HepG2 (cell line): ENCODE measurements around the gene LYRM4. TPM values are rescaled to one million over a fixed set of nuclear protein-coding genes. Genes with fewer than 3 reads are reported as not detected.

Experiments used
- AGO1 ChIP-seq: fragments of 200-400 bp; formaldehyde crosslinking; IDR thresholded peaks from 2 replicates; pipeline ENCODE4 v1.6.1; 2017; ENCODE audit warnings: mild to moderate bottlenecking, low read depth, low read length, moderate library complexity; ENCODE audit not compliant: poor library complexity, severe bottlenecking
- ARHGAP35 ChIP-seq: sonication (generic); formaldehyde crosslinking; IDR thresholded peaks from 2 replicates; pipeline ENCODE4 v1.9.0; 2022; ENCODE audit warnings: mild to moderate bottlenecking, inconsistent platforms, moderate library complexity, missing genetic modification reagents, borderline replicate concordance
- ARID2 ChIP-seq: sonication (generic); formaldehyde crosslinking; IDR thresholded peaks from 2 replicates; pipeline ENCODE4 v1.8.1; 2022; ENCODE audit warnings: mild to moderate bottlenecking, missing genetic modification reagents, borderline replicate concordance
- CC2D1A ChIP-seq: sonication (generic); formaldehyde crosslinking; IDR thresholded peaks from 2 replicates; pipeline ENCODE4 v1.8.1; 2023; ENCODE audit warnings: mild to moderate bottlenecking, missing genetic modification reagents
- HIVEP1 ChIP-seq: sonication (generic); formaldehyde crosslinking; IDR thresholded peaks from 2 replicates; pipeline ENCODE4 v1.4.0; 2020; ENCODE audit warnings: mild to moderate bottlenecking, missing genetic modification reagents
- HNRNPL ChIP-seq: fragments of 200-400 bp; formaldehyde crosslinking; IDR thresholded peaks from 2 replicates; pipeline ENCODE4 v1.6.1; 2017; ENCODE audit warnings: mild to moderate bottlenecking, low read depth, low read length
- HOXA7 ChIP-seq: sonication (generic); formaldehyde crosslinking; IDR thresholded peaks from 2 replicates; pipeline ENCODE4 v1.8.1; 2022; ENCODE audit warnings: mild to moderate bottlenecking, missing genetic modification reagents, moderate library complexity
- NFATC3 ChIP-seq: sonication (generic); formaldehyde crosslinking; IDR thresholded peaks from 2 replicates; pipeline ENCODE4 v1.5.1; 2020; ENCODE audit warnings: mild to moderate bottlenecking, missing genetic modification reagents
- NFKBIZ ChIP-seq: IDR thresholded peaks from 2 replicates; pipeline ENCODE4 v1.6.1; 2018; ENCODE audit warnings: missing genetic modification reagents, missing compliant biosample characterization
- PAX8 ChIP-seq: sonication (generic); formaldehyde crosslinking; IDR thresholded peaks from 2 replicates; pipeline ENCODE4 v1.8.0; 2022; ENCODE audit warnings: mild to moderate bottlenecking, missing genetic modification reagents, borderline replicate concordance
- TGIF2 ChIP-seq: IDR thresholded peaks from 2 replicates; pipeline ENCODE4 v1.6.1; 2016; ENCODE audit warnings: control low read depth, missing compliant biosample characterization
- ZBTB1 ChIP-seq: sonication (generic); formaldehyde crosslinking; IDR thresholded peaks from 2 replicates; pipeline ENCODE4 v1.4.0; 2020; ENCODE audit warnings: missing genetic modification reagents, borderline replicate concordance
- ZNF317 ChIP-seq: sonication (generic); formaldehyde crosslinking; IDR thresholded peaks from 2 replicates; pipeline ENCODE4 v1.5.0; 2020; ENCODE audit warnings: mild to moderate bottlenecking, missing genetic modification reagents
- ZNF543 ChIP-seq: sonication (generic); formaldehyde crosslinking; IDR thresholded peaks from 2 replicates; pipeline ENCODE4 v1.4.0; 2020; ENCODE audit warnings: mild to moderate bottlenecking, missing genetic modification reagents
- ZNF746 ChIP-seq: sonication (generic); formaldehyde crosslinking; IDR thresholded peaks from 2 replicates; pipeline ENCODE4 v1.8.0; 2022; ENCODE audit warnings: mild to moderate bottlenecking, missing genetic modification reagents
- ZSCAN22 ChIP-seq: sonication (generic); formaldehyde crosslinking; IDR thresholded peaks from 2 replicates; pipeline ENCODE4 v1.4.0; 2020; ENCODE audit warnings: mild to moderate bottlenecking, missing genetic modification reagents
- polyA plus RNA-seq, 8 experiments: library from polyadenylated mRNA; depleted of rRNA in 3 of 8; stranded (reverse) in 7 of 8; unstranded in 1 of 8; fragments of >200 nt; fragmentation: Illumina TruSeq in 4 of 8; extraction: Trizol in 4 of 8; gene quantifications; 2 replicates each; pipeline versions ENCODE4 v1.2.1 to v1.2.3, GENCODE V29; 2011 to 2016; ENCODE audit warnings: low read depth in 4 of 8, missing spikeins in 1 of 8, mixed read lengths in 1 of 8; ENCODE audit not compliant: insufficient read depth in 1 of 8
- total RNA-seq, 5 experiments: library from RNA; depleted of rRNA; stranded (reverse); fragments of >200 nt; fragmentation: Illumina TruSeq; extraction: Trizol; gene quantifications; 2 replicates each; pipeline ENCODE4 v1.2.3, GENCODE V29; 2016; ENCODE audit warnings: low read depth in 1 of 5
- TF ChIP-seq, protein P1 (sequence below): sonication (generic); formaldehyde crosslinking; IDR thresholded peaks from 2 replicates; pipeline ENCODE4 v1.8.0; 2022; ENCODE audit warnings: mild to moderate bottlenecking, missing genetic modification reagents
- TF ChIP-seq, protein P2 (sequence below): sonication (generic); formaldehyde crosslinking; conservative IDR thresholded peaks from 2 replicates; pipeline ENCODE4 v1.5.0; 2020; ENCODE audit warnings: missing genetic modification reagents
- TF ChIP-seq, protein P3 (sequence below): sonication (generic); formaldehyde crosslinking; IDR thresholded peaks from 2 replicates; pipeline ENCODE4 v1.4.0; 2020; ENCODE audit warnings: missing genetic modification reagents, mild to moderate bottlenecking, borderline replicate concordance
- TF ChIP-seq, protein P4 (sequence below): conservative IDR thresholded peaks from 2 replicates; pipeline ENCODE4 v1.6.1; 2018; ENCODE audit warnings: missing genetic modification reagents

LYRM4 gene
- total and polyA plus RNA-seq, 2 of the 13 experiments (the other 11 are each of a cell fraction or from before 2014, with no cell fraction given) = 64.6 to 67.5 TPM

DNA sequence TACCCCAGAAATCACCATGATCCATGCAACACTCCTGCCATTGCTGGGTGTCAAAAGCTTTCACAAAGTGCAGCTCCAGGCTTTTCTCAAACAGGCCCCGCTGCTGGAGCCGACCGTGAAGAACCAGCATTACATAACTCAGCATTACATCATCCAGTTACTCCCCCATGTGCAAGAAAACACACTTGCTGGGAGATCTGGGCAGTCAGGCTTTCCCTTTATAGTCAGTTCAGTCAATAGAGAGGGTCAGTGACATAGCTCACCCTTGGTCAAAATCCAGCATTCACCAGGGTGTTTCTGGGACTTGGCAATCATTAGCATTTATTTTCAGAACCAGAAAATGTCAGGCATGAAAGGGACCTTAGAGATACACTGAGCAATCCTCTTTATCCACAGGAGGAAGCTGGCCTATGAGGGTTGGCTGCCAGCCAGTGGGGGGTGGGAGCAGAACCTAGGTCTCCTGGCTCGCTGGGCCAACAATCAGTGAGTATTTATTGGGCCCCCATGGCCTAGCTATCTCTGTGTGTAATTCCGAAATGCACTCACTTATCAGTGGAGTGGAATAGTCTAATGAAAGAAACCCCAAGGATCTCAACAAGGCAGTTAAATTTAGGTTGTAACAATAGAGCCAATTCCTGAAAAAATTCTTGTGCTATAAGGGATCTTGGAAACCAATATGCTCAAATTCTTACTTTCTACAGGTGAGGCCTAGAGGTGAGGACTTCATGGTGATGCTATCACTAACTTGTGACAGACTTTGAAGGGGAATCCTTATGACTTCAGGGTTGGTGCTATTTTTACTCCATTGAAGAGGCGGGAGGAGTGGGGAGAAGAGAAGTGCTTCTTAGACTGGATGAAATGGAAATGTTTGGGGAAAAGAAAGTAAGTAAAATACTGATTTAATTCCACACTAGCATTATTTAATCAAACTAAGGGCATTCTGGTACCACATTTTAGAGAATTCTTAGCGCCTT lies 54.6 kb downstream of the LYRM4 start (continued):
- TF ChIP-seq HIVEP1 (CRISPR knock-in tag) = peak; percentile 76; the same call in 1 of the 2 replicates
- 0 out of 2 replicates have a peak, but pooled peaks have one; percentile 76 for TF ChIP-seq ZNF317
- TF ChIP-seq TGIF2 = 0 out of 2 replicates have a peak, but pooled peaks have one; percentile 65
- TF ChIP-seq HOXA7 (CRISPR knock-in tag) = no peak
- TF ChIP-seq, protein P1, sequence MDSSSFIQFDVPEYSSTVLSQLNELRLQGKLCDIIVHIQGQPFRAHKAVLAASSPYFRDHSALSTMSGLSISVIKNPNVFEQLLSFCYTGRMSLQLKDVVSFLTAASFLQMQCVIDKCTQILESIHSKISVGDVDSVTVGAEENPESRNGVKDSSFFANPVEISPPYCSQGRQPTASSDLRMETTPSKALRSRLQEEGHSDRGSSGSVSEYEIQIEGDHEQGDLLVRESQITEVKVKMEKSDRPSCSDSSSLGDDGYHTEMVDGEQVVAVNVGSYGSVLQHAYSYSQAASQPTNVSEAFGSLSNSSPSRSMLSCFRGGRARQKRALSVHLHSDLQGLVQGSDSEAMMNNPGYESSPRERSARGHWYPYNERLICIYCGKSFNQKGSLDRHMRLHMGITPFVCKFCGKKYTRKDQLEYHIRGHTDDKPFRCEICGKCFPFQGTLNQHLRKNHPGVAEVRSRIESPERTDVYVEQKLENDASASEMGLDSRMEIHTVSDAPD (CRISPR knock-in tag) = 0 out of 2 replicates have a peak, but pooled peaks have one; percentile 76
- TF ChIP-seq AGO1 = no peak
- no peak for TF ChIP-seq ZBTB1 (CRISPR knock-in tag)
- TF ChIP-seq, protein P2, sequence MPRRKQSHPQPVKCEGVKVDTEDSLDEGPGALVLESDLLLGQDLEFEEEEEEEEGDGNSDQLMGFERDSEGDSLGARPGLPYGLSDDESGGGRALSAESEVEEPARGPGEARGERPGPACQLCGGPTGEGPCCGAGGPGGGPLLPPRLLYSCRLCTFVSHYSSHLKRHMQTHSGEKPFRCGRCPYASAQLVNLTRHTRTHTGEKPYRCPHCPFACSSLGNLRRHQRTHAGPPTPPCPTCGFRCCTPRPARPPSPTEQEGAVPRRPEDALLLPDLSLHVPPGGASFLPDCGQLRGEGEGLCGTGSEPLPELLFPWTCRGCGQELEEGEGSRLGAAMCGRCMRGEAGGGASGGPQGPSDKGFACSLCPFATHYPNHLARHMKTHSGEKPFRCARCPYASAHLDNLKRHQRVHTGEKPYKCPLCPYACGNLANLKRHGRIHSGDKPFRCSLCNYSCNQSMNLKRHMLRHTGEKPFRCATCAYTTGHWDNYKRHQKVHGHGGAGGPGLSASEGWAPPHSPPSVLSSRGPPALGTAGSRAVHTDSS = no peak
- no peak; the same call in 1 of the 2 replicates for TF ChIP-seq ARID2 (CRISPR knock-in tag)
- TF ChIP-seq, protein P3, sequence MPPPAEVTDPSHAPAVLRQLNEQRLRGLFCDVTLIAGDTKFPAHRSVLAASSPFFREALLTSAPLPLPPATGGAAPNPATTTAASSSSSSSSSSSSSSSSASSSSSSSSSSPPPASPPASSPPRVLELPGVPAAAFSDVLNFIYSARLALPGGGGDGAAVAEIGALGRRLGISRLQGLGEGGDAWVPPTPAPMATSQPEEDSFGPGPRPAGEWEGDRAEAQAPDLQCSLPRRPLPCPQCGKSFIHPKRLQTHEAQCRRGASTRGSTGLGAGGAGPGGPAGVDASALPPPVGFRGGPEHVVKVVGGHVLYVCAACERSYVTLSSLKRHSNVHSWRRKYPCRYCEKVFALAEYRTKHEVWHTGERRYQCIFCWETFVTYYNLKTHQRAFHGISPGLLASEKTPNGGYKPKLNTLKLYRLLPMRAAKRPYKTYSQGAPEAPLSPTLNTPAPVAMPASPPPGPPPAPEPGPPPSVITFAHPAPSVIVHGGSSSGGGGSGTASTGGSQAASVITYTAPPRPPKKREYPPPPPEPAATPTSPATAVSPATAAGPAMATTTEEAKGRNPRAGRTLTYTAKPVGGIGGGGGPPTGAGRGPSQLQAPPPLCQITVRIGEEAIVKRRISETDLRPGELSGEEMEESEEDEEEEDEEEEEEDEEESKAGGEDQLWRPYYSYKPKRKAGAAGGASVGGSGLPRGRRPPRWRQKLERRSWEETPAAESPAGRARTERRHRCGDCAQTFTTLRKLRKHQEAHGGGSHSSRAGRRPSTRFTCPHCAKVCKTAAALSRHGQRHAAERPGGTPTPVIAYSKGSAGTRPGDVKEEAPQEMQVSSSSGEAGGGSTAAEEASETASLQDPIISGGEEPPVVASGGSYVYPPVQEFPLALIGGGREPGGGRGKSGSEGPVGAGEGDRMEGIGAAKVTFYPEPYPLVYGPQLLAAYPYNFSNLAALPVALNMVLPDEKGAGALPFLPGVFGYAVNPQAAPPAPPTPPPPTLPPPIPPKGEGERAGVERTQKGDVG (CRISPR knock-in tag) = peak; percentile 52; the same call in 1 of the 2 replicates
- TF ChIP-seq, protein P4, sequence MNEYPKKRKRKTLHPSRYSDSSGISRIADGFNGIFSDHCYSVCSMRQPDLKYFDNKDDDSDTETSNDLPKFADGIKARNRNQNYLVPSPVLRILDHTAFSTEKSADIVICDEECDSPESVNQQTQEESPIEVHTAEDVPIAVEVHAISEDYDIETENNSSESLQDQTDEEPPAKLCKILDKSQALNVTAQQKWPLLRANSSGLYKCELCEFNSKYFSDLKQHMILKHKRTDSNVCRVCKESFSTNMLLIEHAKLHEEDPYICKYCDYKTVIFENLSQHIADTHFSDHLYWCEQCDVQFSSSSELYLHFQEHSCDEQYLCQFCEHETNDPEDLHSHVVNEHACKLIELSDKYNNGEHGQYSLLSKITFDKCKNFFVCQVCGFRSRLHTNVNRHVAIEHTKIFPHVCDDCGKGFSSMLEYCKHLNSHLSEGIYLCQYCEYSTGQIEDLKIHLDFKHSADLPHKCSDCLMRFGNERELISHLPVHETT (CRISPR knock-in tag) = 0 out of 2 replicates have a peak, but pooled peaks have one; percentile 57
- TF ChIP-seq NFKBIZ (CRISPR knock-in tag) = peak; percentile 82; the same call in 1 of the 2 replicates
- no peak; the same call in 1 of the 2 replicates for TF ChIP-seq ZNF746
- 0 out of 2 replicates have a peak, but pooled peaks have one; percentile 71 for TF ChIP-seq ARHGAP35 (CRISPR knock-in tag)
- TF ChIP-seq NFATC3 (CRISPR knock-in tag) = no peak
- TF ChIP-seq ZSCAN22 (CRISPR knock-in tag) = no peak
- TF ChIP-seq HNRNPL = no peak
- no peak; the same call in 1 of the 2 replicates for TF ChIP-seq CC2D1A (CRISPR knock-in tag)
- 0 out of 2 replicates have a peak, but pooled peaks have one; percentile 9 for TF ChIP-seq ZNF543
- no peak for TF ChIP-seq PAX8
